Fibroblast of skin of right quadriceps (primary cell): ENCODE data around the gene ROCK2.

Source experiments
- DNase-seq: peaks from one replicate; pipeline ENCODE4 v3.0.0-alpha.2; 2013

ROCK2 gene

GRCh38 chr2:11227595-11227994 is 116.8 kb downstream of the ROCK2 start:
- DNase-seq: no peak

GRCh38 chr2:11224887-11225286 is 119.5 kb downstream of the ROCK2 start:
- DNase-seq: no peak

- no peak for DNase-seq
Observed at GRCh38 chr2:11222845-11223244, 121.6 kb downstream of the ROCK2 start.

- no peak for DNase-seq
Observed at GRCh38 chr2:11220445-11220844, 124.0 kb downstream of the ROCK2 start.

- DNase-seq: no peak
Observed at GRCh38 chr2:11215407-11215806, 129.0 kb downstream of the ROCK2 start.

GRCh38 chr2:11214770-11215169 is 129.7 kb downstream of the ROCK2 start:
- DNase-seq: no peak

- no peak for DNase-seq
Observed at GRCh38 chr2:11213975-11214374, 130.5 kb downstream of the ROCK2 start.

- peak; percentile 69 for DNase-seq
Observed at GRCh38 chr2:11213090-11213638, 131.3 kb downstream of the ROCK2 start.

- no peak for DNase-seq
Observed at GRCh38 chr2:11212645-11213044, 131.8 kb downstream of the ROCK2 start.

GRCh38 chr2:11208083-11208482 is 136.4 kb downstream of the ROCK2 start:
- no peak for DNase-seq

GRCh38 chr2:11203480-11203879 is 141.0 kb downstream of the ROCK2 start:
- DNase-seq: peak; percentile 76

GRCh38 chr2:11201969-11202368 is 142.5 kb downstream of the ROCK2 start:
- DNase-seq: no peak

GRCh38 chr2:11200651-11201050 is 143.8 kb downstream of the ROCK2 start:
- no peak for DNase-seq

GRCh38 chr2:11196246-11196645 is 148.2 kb downstream of the ROCK2 start:
- DNase-seq: no peak

- no peak for DNase-seq
Observed at GRCh38 chr2:11187731-11188130, 156.7 kb downstream of the ROCK2 start.

- DNase-seq: peak; percentile 62
Observed at GRCh38 chr2:11187083-11187619, 157.3 kb downstream of the ROCK2 start.

GRCh38 chr2:11186145-11186544 is 158.3 kb downstream of the ROCK2 start:
- no peak for DNase-seq

GRCh38 chr2:11182951-11183350 is 161.5 kb downstream of the ROCK2 start:
- DNase-seq: no peak

- no peak for DNase-seq
Observed at GRCh38 chr2:11180653-11181052, 163.8 kb downstream of the ROCK2 start.

GRCh38 chr2:11179899-11180298 is 164.5 kb downstream of the ROCK2 start:
- DNase-seq: no peak

- DNase-seq: no peak
Observed at GRCh38 chr2:11179196-11179595, 165.2 kb downstream of the ROCK2 start.

GRCh38 chr2:11177871-11178690 is 166.4 kb downstream of the ROCK2 start:
- DNase-seq: peak; percentile 32

- peak; percentile 80 for DNase-seq
Observed at GRCh38 chr2:11175293-11175795, 169.1 kb downstream of the ROCK2 start.

GRCh38 chr2:11174222-11174621 is 170.2 kb downstream of the ROCK2 start:
- no peak for DNase-seq
